Breast epithelium (tissue), 4 donors: ENCODE measurements around the gene PRAC2. TPM values are rescaled to one million over a fixed set of nuclear protein-coding genes. Genes with fewer than 3 reads are reported as not detected.

Experiments used
- DNase-seq, 2 donors: peaks; one replicate each; pipeline ENCODE4 v3.0.0-alpha.2; 2019; ENCODE audit warnings: low spot score in 2 of 2
- H3K27ac ChIP-seq, 2 donors: fragments of 200-600 bp; sonication (generic) in 1 of 2; one replicate each; pipeline ENCODE4 v1.5.1; 2016 to 2019; ENCODE audit warnings: mild to moderate bottlenecking in 1 of 2
- H3K27me3 ChIP-seq, 2 donors: fragments of 200-600 bp; sonication (generic) in 1 of 2; one replicate each; pipeline versions ENCODE4 v1.5.1 to v1.6.0; 2017 to 2019; ENCODE audit warnings: control low read depth in 1 of 2, mild to moderate bottlenecking in 1 of 2
- H3K36me3 ChIP-seq: fragments of 200-600 bp; one replicate; pipeline ENCODE4 v1.5.1; 2019
- H3K4me1 ChIP-seq, 2 donors: fragments of 200-600 bp; sonication (generic); one replicate each; pipeline ENCODE4 v1.5.1; 2016 to 2019; ENCODE audit warnings: control low read depth in 1 of 2
- H3K4me3 ChIP-seq, 3 donors: fragments of 200-600 bp; sonication (generic); 1 replicate in 2 of 3; 2 replicates in 1 of 3; pipeline ENCODE4 v1.5.1; 2016 to 2019; ENCODE audit warnings: mild to moderate bottlenecking in 3 of 3, moderate library complexity in 2 of 3
- H3K9me3 ChIP-seq, 2 donors: fragments of 200-600 bp; sonication (generic) in 1 of 2; one replicate each; pipeline ENCODE4 v1.5.1; 2016 to 2019; ENCODE audit warnings: control low read depth in 1 of 2
- POLR2A ChIP-seq: fragments of 450-650 bp; IDR thresholded peaks from one replicate; pipeline ENCODE4 v1.6.1; 2016; ENCODE audit warnings: antibody characterized with exemption, mild to moderate bottlenecking, moderate library complexity
- POLR2AphosphoS5 ChIP-seq, 3 donors: sonication (generic); formaldehyde crosslinking; IDR thresholded peaks; one replicate each; pipeline ENCODE4 v1.6.1; 2017; ENCODE audit warnings: antibody characterized with exemption in 3 of 3
- intact Hi-C: fragments of 100-400 bp; cut with DNase I; formaldehyde crosslinking; loops from one replicate; pipeline ENCODE4 v1.15.1; 2023; ENCODE audit warnings: low total_unique reads
- total RNA-seq, 3 donors: library from RNA; depleted of rRNA; stranded (reverse); fragments of >200 nt; gene quantifications; one replicate each; pipeline ENCODE4 v1.1.0, GENCODE V29; 2016
- TF ChIP-seq, protein P1 (sequence below), 3 donors: fragments of 450-650 bp; IDR thresholded peaks; one replicate each; pipeline ENCODE4 v1.5.1; 2016 to 2017; ENCODE audit warnings: antibody characterized with exemption in 3 of 3, mild to moderate bottlenecking in 3 of 3, moderate library complexity in 3 of 3

The PRAC2 gene
- total RNA-seq, 3 donors from 2014 or later: not detected

DNA sequence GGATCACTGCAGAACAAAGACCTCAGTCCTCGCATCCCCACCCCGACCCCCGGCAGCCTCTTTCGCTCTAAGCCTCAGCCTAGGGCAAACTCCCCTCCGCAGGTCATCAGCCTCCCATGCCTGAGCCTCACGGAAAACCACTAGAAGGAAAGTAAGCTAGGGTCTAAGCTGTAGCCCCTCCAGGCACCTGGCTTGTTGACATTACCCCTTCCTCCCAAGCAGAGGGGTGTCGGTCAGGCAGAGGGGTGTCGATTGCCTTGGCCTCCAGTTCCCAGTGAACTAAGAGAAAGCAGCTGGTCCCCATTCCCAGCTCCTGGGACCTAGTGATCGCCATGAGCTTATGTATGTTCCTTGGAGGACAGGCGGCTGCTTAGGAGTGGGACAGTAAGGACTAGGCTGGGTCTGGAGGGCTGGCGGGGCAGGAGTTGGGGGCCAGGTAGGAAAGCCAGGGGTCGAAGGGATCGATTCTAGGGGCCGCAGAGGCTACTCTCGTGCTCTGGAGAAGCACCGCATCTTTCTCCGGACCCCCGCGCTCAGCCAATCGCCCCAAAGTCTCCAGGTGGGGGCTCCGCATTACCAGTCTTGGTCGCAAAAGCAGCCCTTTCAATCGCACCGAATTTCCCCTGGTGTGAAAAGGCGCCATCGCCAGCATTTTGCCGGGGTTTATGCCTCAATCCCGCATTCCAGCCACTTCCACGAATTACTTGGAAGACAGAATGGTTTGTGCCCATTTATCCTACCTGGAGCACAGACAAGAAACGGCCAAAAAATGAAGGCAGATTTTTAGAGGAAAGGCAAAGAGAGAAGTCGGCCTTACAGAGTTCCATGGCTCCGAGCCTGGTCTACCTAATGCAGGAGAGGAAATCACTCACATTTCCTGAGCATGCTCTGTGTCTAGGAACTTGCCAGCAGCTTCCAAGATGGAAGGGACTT is 26.9 kb downstream of the PRAC2 start:
- Histone ChIP-seq H3K27ac (no peak overlapping the region), H3K4me3 (no peak overlapping the region), H3K4me1 (no peaks in the 10 kb centered on the region), H3K27me3 (peaks cover 19 to 100% of the 10 kb centered on the region in 2 donors), H3K9me3 (no peaks in the 10 kb centered on the region), H3K36me3 (no peaks in the 10 kb centered on the region)
- intact Hi-C loops: no loop called here
- DNase-seq: no peak
- TF ChIP-seq, protein P1, sequence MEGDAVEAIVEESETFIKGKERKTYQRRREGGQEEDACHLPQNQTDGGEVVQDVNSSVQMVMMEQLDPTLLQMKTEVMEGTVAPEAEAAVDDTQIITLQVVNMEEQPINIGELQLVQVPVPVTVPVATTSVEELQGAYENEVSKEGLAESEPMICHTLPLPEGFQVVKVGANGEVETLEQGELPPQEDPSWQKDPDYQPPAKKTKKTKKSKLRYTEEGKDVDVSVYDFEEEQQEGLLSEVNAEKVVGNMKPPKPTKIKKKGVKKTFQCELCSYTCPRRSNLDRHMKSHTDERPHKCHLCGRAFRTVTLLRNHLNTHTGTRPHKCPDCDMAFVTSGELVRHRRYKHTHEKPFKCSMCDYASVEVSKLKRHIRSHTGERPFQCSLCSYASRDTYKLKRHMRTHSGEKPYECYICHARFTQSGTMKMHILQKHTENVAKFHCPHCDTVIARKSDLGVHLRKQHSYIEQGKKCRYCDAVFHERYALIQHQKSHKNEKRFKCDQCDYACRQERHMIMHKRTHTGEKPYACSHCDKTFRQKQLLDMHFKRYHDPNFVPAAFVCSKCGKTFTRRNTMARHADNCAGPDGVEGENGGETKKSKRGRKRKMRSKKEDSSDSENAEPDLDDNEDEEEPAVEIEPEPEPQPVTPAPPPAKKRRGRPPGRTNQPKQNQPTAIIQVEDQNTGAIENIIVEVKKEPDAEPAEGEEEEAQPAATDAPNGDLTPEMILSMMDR (IDR thresholded peaks at IDR 0.05): no peak
- no peak for TF ChIP-seq POLR2A
- no peak for TF ChIP-seq POLR2AphosphoS5 (IDR thresholded peaks at IDR 0.05)

GRCh38 chr17:48751172-48751571 is 28.2 kb downstream of the PRAC2 start:
- H3K9me3 ChIP-seq: no peaks in the 10 kb centered on the region
- H3K4me3 ChIP-seq: no peak overlapping the region
- no peaks in the 10 kb centered on the region for H3K4me1 ChIP-seq
- H3K27ac ChIP-seq: no peak overlapping the region
- no peaks in the 10 kb centered on the region for H3K36me3 ChIP-seq
- intact Hi-C loops: no loop called here
- TF ChIP-seq, protein P1 (IDR thresholded peaks at IDR 0.05): no peak
- H3K27me3 ChIP-seq: peaks cover 19 to 100% of the 10 kb centered on the region in 2 donors
- DNase-seq: no peak

DNA sequence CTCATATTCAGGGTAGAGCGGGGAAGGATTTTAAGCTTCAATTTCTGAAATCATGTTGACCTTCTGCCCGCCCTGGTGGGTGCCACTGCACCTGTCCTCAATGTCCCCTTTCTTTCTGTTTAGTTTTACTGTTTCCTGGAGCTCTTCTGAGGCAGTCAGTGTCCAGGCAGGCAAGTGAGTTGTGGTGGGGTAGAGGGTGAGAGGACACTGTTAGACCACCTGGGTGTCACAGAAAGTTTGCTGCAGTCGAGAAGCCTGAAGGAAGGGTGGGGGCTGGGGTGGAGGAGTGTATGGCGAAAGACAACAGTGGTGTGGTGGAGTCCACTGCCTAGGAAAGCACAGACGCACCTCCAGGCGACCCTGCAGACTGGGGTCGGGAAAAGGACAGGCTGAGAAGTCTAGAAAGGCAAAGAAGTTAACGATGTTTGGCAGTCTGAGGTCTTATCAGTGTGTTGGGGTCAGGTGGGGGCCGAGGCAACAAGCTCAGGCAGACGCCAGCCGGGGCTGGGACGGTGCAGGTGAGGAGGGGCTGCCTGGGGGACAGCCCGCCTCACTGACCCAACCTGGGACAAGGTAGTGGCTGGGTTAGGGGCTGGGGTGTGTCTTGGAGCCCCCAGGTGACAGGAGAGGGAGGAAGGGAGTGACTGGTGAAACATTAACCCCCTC is 28.9 kb downstream of the PRAC2 start:
- H3K4me3 ChIP-seq: no peak overlapping the region
- H3K4me1 ChIP-seq: no peaks in the 10 kb centered on the region
- H3K27me3 ChIP-seq: peaks cover 19 to 100% of the 10 kb centered on the region in 2 donors
- H3K27ac ChIP-seq: no peak overlapping the region
- no peaks in the 10 kb centered on the region for H3K36me3 ChIP-seq
- no peak for DNase-seq
- H3K9me3 ChIP-seq: no peaks in the 10 kb centered on the region
- intact Hi-C loops: no loop called here
- TF ChIP-seq POLR2AphosphoS5 (IDR thresholded peaks at IDR 0.05) (no peak), POLR2A (no peak)
- TF ChIP-seq, protein P1 (IDR thresholded peaks at IDR 0.05): no peak

DNA sequence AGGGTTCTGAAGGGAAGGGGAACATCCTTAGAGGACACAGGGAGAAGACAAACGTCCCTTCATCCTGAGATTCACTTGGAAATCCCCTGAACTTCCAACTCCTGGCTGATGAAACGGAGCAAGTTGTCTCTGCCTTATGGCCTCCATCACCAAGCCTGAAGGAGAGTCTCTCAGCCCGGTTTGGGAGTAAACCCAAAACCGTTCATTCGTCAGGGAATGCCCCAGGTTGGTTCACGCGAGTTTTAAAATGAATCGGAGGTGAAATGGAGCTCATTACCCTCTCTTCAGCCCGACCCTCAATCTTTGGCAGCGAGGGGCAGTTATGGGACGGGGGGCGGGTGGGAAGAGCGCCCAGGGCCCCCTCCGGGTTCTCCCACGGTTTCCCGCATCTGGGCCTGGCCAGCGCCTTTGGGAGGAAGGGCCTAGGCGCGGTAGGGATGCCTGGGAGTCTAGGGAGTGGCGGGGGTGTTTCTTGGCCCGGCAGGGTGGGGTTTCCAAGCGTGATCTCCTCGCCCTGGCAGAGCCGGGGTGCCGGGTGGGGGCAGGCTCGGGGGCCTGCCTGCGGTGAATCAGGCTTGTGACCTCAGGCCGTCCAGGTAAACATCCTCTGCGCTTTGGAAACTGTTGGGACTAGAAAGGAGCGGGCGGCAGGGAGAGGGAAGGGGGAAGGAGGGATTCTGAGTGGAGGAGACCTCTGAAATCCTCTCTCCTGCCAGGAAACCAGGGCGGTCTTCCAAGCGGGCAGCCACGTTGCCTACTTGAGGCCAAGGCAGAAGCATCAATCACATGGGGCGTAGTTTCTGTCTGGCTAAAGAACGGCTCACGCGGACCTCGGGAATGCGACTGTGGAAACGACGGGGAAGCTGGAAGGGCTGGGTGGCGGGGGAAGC is 29.7 kb downstream of the PRAC2 start:
- DNase-seq: no peak
- Histone ChIP-seq H3K36me3 (no peaks in the 10 kb centered on the region), H3K4me3 (no peak overlapping the region), H3K27me3 (peaks cover 18 to 98% of the 10 kb centered on the region in 2 donors), H3K9me3 (no peaks in the 10 kb centered on the region), H3K27ac (no peak overlapping the region), H3K4me1 (no peaks in the 10 kb centered on the region)
- TF ChIP-seq POLR2AphosphoS5 (IDR thresholded peaks at IDR 0.05) (no peak), POLR2A (no peak)
- TF ChIP-seq, protein P1 (IDR thresholded peaks at IDR 0.05): no peak
- intact Hi-C loops: no loop called here
